ENCODE data around the gene RPL10A.

The RPL10A gene

GRCh38 chr6:35506536-35506935, 38.3 kb downstream of the RPL10A start:
- DNase-seq (ENCODE audit: insufficient read length, low spot score) (no peak), FAIRE-seq (no peak)
- TF ChIP-seq, protein P1, sequence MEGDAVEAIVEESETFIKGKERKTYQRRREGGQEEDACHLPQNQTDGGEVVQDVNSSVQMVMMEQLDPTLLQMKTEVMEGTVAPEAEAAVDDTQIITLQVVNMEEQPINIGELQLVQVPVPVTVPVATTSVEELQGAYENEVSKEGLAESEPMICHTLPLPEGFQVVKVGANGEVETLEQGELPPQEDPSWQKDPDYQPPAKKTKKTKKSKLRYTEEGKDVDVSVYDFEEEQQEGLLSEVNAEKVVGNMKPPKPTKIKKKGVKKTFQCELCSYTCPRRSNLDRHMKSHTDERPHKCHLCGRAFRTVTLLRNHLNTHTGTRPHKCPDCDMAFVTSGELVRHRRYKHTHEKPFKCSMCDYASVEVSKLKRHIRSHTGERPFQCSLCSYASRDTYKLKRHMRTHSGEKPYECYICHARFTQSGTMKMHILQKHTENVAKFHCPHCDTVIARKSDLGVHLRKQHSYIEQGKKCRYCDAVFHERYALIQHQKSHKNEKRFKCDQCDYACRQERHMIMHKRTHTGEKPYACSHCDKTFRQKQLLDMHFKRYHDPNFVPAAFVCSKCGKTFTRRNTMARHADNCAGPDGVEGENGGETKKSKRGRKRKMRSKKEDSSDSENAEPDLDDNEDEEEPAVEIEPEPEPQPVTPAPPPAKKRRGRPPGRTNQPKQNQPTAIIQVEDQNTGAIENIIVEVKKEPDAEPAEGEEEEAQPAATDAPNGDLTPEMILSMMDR (IDR thresholded peaks at IDR 0.05; ENCODE audit: insufficient read depth, missing control alignments): no peak

DNA sequence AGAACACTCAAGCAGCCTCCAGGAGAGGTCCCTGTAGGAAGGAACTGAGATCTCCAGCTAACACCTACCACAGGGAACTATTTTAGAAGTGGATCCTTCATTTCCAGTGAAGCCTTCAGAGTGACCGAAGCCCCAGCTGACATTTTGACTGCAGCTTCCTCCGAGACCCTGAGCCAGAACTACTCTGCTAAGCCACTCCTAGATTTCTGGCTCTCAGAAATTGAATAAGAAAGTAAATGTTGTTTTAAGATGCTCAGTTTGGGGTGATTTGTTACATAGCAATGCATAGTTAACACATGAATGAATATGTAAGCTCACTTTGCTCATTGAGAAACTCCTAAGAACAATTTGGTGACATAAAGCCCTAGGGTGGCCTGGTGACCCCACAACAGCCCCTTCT, 39.0 kb downstream of the RPL10A start:
- FAIRE-seq: no peak
- TF ChIP-seq, protein P1 (IDR thresholded peaks at IDR 0.05; ENCODE audit: insufficient read depth, missing control alignments): no peak

DNA sequence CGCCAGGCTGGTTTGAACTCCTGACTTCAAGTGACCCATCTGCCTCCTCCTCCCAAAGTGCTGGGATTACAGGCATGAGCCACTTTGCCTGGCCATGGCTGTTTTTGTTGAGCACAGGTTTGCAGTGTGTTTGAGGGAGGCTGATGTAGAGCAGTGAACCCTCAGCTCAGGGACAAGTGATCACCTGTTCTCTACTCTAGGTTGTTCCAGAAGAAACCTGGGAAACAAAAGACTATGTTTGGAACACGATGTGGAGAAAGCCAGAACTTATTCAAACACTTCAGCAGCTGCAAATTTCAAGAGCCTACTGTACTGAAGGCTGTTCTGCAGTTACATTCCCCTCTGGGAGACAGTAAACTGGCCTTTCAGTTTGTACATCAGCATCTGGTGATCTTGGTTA, 39.8 kb downstream of the RPL10A start:
- TF ChIP-seq, protein P1 (IDR thresholded peaks at IDR 0.05; ENCODE audit: insufficient read depth, missing control alignments): no peak
- no peak for FAIRE-seq
- DNase-seq (ENCODE audit: insufficient read length, low spot score): no peak

More for the DNA sequence above, 39.0 kb downstream of the RPL10A start:
- DNase-seq (ENCODE audit: insufficient read length, low spot score): no peak

GRCh38 chr6:35508542-35508941, 40.3 kb downstream of the RPL10A start:
- no peak for DNase-seq (ENCODE audit: insufficient read length, low spot score)
- TF ChIP-seq, protein P1 (IDR thresholded peaks at IDR 0.05; ENCODE audit: insufficient read depth, missing control alignments): no peak
- FAIRE-seq: no peak

- TF ChIP-seq, protein P1 (IDR thresholded peaks at IDR 0.05; ENCODE audit: insufficient read depth, missing control alignments): no peak
- no peak for FAIRE-seq
- DNase-seq (ENCODE audit: insufficient read length, low spot score): no peak
These were observed 42.8 kb downstream of the RPL10A start for GRCh38 chr6:35510916-35511561.

- FAIRE-seq: no peak
- TF ChIP-seq, protein P1 (IDR thresholded peaks at IDR 0.05; ENCODE audit: insufficient read depth, missing control alignments): no peak
These were observed 43.4 kb downstream of the RPL10A start for GRCh38 chr6:35511562-35511941.

GRCh38 chr6:35512006-35512405, 43.8 kb downstream of the RPL10A start:
- FAIRE-seq (no peak), DNase-seq (ENCODE audit: insufficient read length, low spot score) (no peak)
- TF ChIP-seq, protein P1 (IDR thresholded peaks at IDR 0.05; ENCODE audit: insufficient read depth, missing control alignments): no peak

More at GRCh38 chr6:35511562-35511941, 43.4 kb downstream of the RPL10A start:
- no peak for DNase-seq (ENCODE audit: insufficient read length, low spot score)
